GM06990 (cell line): ENCODE results near the gene ACVR1.

Source experiments
- DNase-seq: peaks from one replicate; pipeline ENCODE4 v3.0.0-alpha.2; 2011; ENCODE audit not compliant: insufficient read length; ENCODE audit errors: extremely low read depth
- H3K27me3 ChIP-seq: replicated peaks from 2 replicates; pipeline ENCODE4 v1.6.0; 2011; ENCODE audit warnings: low read length; ENCODE audit not compliant: control insufficient read depth, insufficient read depth
- H3K36me3 ChIP-seq: 2 replicates; pipeline ENCODE4 v1.5.1; 2011; ENCODE audit warnings: low read length; ENCODE audit not compliant: control insufficient read depth, insufficient read depth
- H3K4me3 ChIP-seq: replicated peaks from 2 replicates; pipeline ENCODE4 v1.5.1; 2011; ENCODE audit warnings: low read depth, mild to moderate bottlenecking, control low read depth, low read length
- CTCF ChIP-seq: IDR thresholded peaks from 2 replicates; pipeline ENCODE4 v1.5.1; 2011; ENCODE audit warnings: low read length, control low read depth, mild to moderate bottlenecking, inconsistent platforms; ENCODE audit not compliant: insufficient read depth, poor library complexity, severe bottlenecking

ACVR1 gene

GRCh38 chr2:157920736-157921135 lies 44.6 kb upstream of the ACVR1 start:
- Histone ChIP-seq H3K36me3 (no peaks in the 10 kb centered on the region), H3K4me3 (no peak overlapping the region), H3K27me3 (no peaks in the 10 kb centered on the region; the same call in 1 of the 2 replicates)
- DNase-seq, result no peak
- no peak for TF ChIP-seq CTCF

- DNase-seq, result no peak
- Histone ChIP-seq H3K4me3 (no peak overlapping the region), H3K27me3 (no peaks in the 10 kb centered on the region; the same call in 1 of the 2 replicates), H3K36me3 (no peaks in the 10 kb centered on the region)
- no peak for TF ChIP-seq CTCF
Observed at GRCh38 chr2:157919181-157919580, 43.1 kb upstream of the ACVR1 start.

- no peak for DNase-seq
- Histone ChIP-seq H3K36me3 (no peaks in the 10 kb centered on the region), H3K4me3 (no peak overlapping the region), H3K27me3 (no peaks in the 10 kb centered on the region; the same call in 1 of the 2 replicates)
- TF ChIP-seq CTCF, result no peak
Observed at GRCh38 chr2:157918319-157918718, 42.2 kb upstream of the ACVR1 start.

GRCh38 chr2:157911750-157912149 lies 35.6 kb upstream of the ACVR1 start:
- H3K36me3 ChIP-seq, result no peaks in the 10 kb centered on the region
- no peaks in the 10 kb centered on the region for H3K27me3 ChIP-seq
- TF ChIP-seq CTCF, result no peak
- DNase-seq, result no peak
- no peak overlapping the region for H3K4me3 ChIP-seq

- no peak for TF ChIP-seq CTCF
- Histone ChIP-seq H3K27me3 (no peaks in the 10 kb centered on the region), H3K4me3 (no peak overlapping the region)
Observed at GRCh38 chr2:157911246-157911645, 35.1 kb upstream of the ACVR1 start.

GRCh38 chr2:157905092-157905491 lies 29.0 kb upstream of the ACVR1 start:
- Histone ChIP-seq H3K36me3 (no peaks in the 10 kb centered on the region), H3K4me3 (no peak overlapping the region), H3K27me3 (no peaks in the 10 kb centered on the region)
- DNase-seq, result no peak
- TF ChIP-seq CTCF, result no peak

More at GRCh38 chr2:157911246-157911645, 35.1 kb upstream of the ACVR1 start:
- no peaks in the 10 kb centered on the region for H3K36me3 ChIP-seq
- no peak for DNase-seq
